ENCODE data around the gene MYZAP.

DNA sequence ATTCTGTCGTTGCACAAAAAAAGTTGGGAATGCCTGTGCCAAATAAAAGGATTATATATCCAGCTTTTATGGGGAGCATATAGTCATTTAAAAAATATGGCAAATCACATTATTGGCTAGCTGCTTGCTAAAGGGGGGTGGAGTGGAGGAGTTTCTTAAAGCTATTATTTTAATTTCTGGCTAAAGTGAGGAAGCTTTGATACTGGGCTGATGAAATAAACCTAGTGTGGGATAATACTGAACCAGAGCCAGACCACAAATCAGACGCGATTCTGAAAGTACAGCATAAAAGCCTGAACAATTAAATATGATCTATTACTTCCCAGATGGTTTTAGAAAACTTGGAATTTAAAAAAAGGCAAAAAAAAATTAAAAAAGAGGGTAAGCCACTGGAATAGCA is 129.2 kb downstream of the MYZAP start:
- TF ChIP-seq POLR2AphosphoS5 (IDR thresholded peaks at IDR 0.05): no peak
- no peak for TF ChIP-seq POLR2A (IDR thresholded peaks at IDR 0.05)
- TF ChIP-seq, protein P1, sequence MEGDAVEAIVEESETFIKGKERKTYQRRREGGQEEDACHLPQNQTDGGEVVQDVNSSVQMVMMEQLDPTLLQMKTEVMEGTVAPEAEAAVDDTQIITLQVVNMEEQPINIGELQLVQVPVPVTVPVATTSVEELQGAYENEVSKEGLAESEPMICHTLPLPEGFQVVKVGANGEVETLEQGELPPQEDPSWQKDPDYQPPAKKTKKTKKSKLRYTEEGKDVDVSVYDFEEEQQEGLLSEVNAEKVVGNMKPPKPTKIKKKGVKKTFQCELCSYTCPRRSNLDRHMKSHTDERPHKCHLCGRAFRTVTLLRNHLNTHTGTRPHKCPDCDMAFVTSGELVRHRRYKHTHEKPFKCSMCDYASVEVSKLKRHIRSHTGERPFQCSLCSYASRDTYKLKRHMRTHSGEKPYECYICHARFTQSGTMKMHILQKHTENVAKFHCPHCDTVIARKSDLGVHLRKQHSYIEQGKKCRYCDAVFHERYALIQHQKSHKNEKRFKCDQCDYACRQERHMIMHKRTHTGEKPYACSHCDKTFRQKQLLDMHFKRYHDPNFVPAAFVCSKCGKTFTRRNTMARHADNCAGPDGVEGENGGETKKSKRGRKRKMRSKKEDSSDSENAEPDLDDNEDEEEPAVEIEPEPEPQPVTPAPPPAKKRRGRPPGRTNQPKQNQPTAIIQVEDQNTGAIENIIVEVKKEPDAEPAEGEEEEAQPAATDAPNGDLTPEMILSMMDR (IDR thresholded peaks at IDR 0.05 in 8 of 11, conservative IDR thresholded peaks at IDR 0.05 in 3 of 11): no peak

All from spleen (tissue), 7 donors.